SJSA1 (cell line): ENCODE results near the gene LRRC25. TPM values are rescaled to one million over a fixed set of nuclear protein-coding genes. Genes with fewer than 3 reads are reported as not detected.
A peak's percentile ranks its signal among the peaks of the same experiment; 100 is the strongest.
"Not testable (repeated sequence)": the region's sequence is repeated elsewhere in the genome, so short reads cannot be mapped to it uniquely, and the experiment has no call there.

Experiments used
- DNase-seq, 2 experiments: peaks; one replicate each; pipeline ENCODE4 v3.0.0-alpha.2; 2015 to 2020; ENCODE audit warnings: low spot score in 2 of 2, low read depth in 1 of 2
- H3K27ac ChIP-seq: fragments of 250-450 bp; sonication (Bioruptor Pico); 2 replicates; pipeline ENCODE4 v1.5.1; 2020; ENCODE audit warnings: mild to moderate bottlenecking, moderate library complexity
- H3K27me3 ChIP-seq: fragments of 250-450 bp; sonication (Bioruptor Pico); replicated peaks from 2 replicates; pipeline ENCODE4 v1.5.1; 2020; ENCODE audit warnings: mild to moderate bottlenecking, moderate library complexity
- H3K36me3 ChIP-seq: fragments of 250-450 bp; sonication (Bioruptor Pico); 2 replicates; pipeline ENCODE4 v1.5.1; 2020; ENCODE audit warnings: mild to moderate bottlenecking
- H3K4me1 ChIP-seq: fragments of 250-450 bp; sonication (Bioruptor Pico); replicated peaks from 2 replicates; pipeline ENCODE4 v1.6.1; 2021; ENCODE audit warnings: mild to moderate bottlenecking
- H3K4me3 ChIP-seq: fragments of 250-450 bp; sonication (Bioruptor Pico); 2 replicates; pipeline ENCODE4 v1.5.1; 2020; ENCODE audit warnings: mild to moderate bottlenecking
- H3K9me3 ChIP-seq: fragments of 250-450 bp; sonication (Bioruptor Pico); replicated peaks from 2 replicates; pipeline ENCODE4 v1.5.1; 2020; ENCODE audit warnings: mild to moderate bottlenecking
- total RNA-seq: library from RNA; depleted of rRNA; stranded (reverse); fragments of >200 nt; shearing (Covaris generic); gene quantifications from 2 replicates; pipeline ENCODE4 v1.2.3, GENCODE V29; 2014

LRRC25 gene
- total RNA-seq, 1 experiment from 2014 or later, result not detected

- Histone ChIP-seq H3K4me1 (peaks cover 25% of the 10 kb centered on the region), H3K9me3 (0 out of 2 replicates have a peak, but pooled peaks cover 5% of the 10 kb centered on the region), H3K4me3 (no peak overlapping the region), H3K36me3 (peaks cover 7% of the 10 kb centered on the region), H3K27ac (no peak overlapping the region), H3K27me3 (no peaks in the 10 kb centered on the region)
- DNase-seq, result no peak
Observed at GRCh38 chr19:18390065-18390907, 7.1 kb downstream of the LRRC25 start.

- Histone ChIP-seq H3K9me3 (0 out of 2 replicates have a peak, but pooled peaks cover 5% of the 10 kb centered on the region), H3K4me3 (no peak overlapping the region), H3K4me1 (peaks cover 26% of the 10 kb centered on the region), H3K27me3 (no peaks in the 10 kb centered on the region), H3K36me3 (peaks cover 7% of the 10 kb centered on the region), H3K27ac (no peak overlapping the region)
- DNase-seq, result no peak
Observed at GRCh38 chr19:18389726-18390064, 7.7 kb downstream of the LRRC25 start.

GRCh38 chr19:18388960-18389725 lies 8.3 kb downstream of the LRRC25 start:
- H3K9me3 ChIP-seq, result 0 out of 2 replicates have a peak, but pooled peaks cover 5% of the 10 kb centered on the region
- no peak for DNase-seq
- H3K36me3 ChIP-seq, result peaks cover 7% of the 10 kb centered on the region
- H3K27me3 ChIP-seq, result no peaks in the 10 kb centered on the region
- no peak overlapping the region for H3K4me3 ChIP-seq
- no peak overlapping the region for H3K27ac ChIP-seq
- H3K4me1 ChIP-seq, result peaks cover 26% of the 10 kb centered on the region

GRCh38 chr19:18388100-18388959 lies 9.1 kb downstream of the LRRC25 start:
- Histone ChIP-seq H3K4me1 (peaks cover 26% of the 10 kb centered on the region), H3K4me3 (no peak overlapping the region), H3K36me3 (peaks cover 7% of the 10 kb centered on the region), H3K27ac (no peak overlapping the region), H3K9me3 (0 out of 2 replicates have a peak, but pooled peaks cover 5% of the 10 kb centered on the region), H3K27me3 (no peaks in the 10 kb centered on the region)
- DNase-seq, result no peak

- H3K9me3 ChIP-seq, result 0 out of 2 replicates have a peak, but pooled peaks cover 5% of the 10 kb centered on the region
- peaks cover 7% of the 10 kb centered on the region for H3K36me3 ChIP-seq
- peak overlapping the region; percentile 32 for H3K4me3 ChIP-seq
- peaks cover 26% of the 10 kb centered on the region for H3K4me1 ChIP-seq
- no peak overlapping the region for H3K27ac ChIP-seq
- no peaks in the 10 kb centered on the region for H3K27me3 ChIP-seq
- no peak for DNase-seq
Observed at GRCh38 chr19:18386543-18387271, 10.7 kb downstream of the LRRC25 start.

- Histone ChIP-seq H3K36me3 (peaks cover 7% of the 10 kb centered on the region), H3K4me1 (peaks cover 26% of the 10 kb centered on the region), H3K9me3 (0 out of 2 replicates have a peak, but pooled peaks cover 5% of the 10 kb centered on the region), H3K4me3 (peak within 1 kb of the TSS; percentile 32), H3K27ac (no peak within 1 kb of the TSS), H3K27me3 (no peaks in the 10 kb centered on the region)
- DNase-seq, result peak in 1 of 2 experiments; percentile 69
Observed at GRCh38 chr19:18385675-18386542, 11.5 kb downstream of the LRRC25 start, which contains the start of gene GDF15. GDF15 (plus strand) TSS chr19:18386158; CDS start chr19:18386190, 32 bp downstream.

- H3K4me3 ChIP-seq, result no peak overlapping the region
- 0 out of 2 replicates have a peak, but pooled peaks cover 5% of the 10 kb centered on the region for H3K9me3 ChIP-seq
- H3K4me1 ChIP-seq, result peaks cover 26% of the 10 kb centered on the region
- H3K27me3 ChIP-seq, result no peaks in the 10 kb centered on the region
- no peak for DNase-seq
- peaks cover 7% of the 10 kb centered on the region for H3K36me3 ChIP-seq
- no peak overlapping the region for H3K27ac ChIP-seq
Observed at GRCh38 chr19:18385359-18385674, 12.1 kb downstream of the LRRC25 start.

GRCh38 chr19:18384775-18385174 lies 12.6 kb downstream of the LRRC25 start:
- Histone ChIP-seq H3K27me3 (no peaks in the 10 kb centered on the region), H3K27ac (no peak overlapping the region)
- no peak for DNase-seq

GRCh38 chr19:18383622-18384021 lies 13.8 kb downstream of the LRRC25 start:
- not testable (repeated sequence) for H3K36me3 ChIP-seq, H3K4me3 ChIP-seq, DNase-seq, H3K27ac ChIP-seq, H3K27me3 ChIP-seq, H3K9me3 ChIP-seq
- H3K4me1 ChIP-seq, result peaks cover 29% of the 10 kb centered on the region

More at GRCh38 chr19:18384775-18385174, 12.6 kb downstream of the LRRC25 start:
- H3K4me1 ChIP-seq, result peaks cover 26% of the 10 kb centered on the region
- H3K9me3 ChIP-seq, result 0 out of 2 replicates have a peak, but pooled peaks cover 5% of the 10 kb centered on the region
- no peak overlapping the region for H3K4me3 ChIP-seq
- H3K36me3 ChIP-seq, result peaks cover 7% of the 10 kb centered on the region

- no peaks in the 10 kb centered on the region for H3K36me3 ChIP-seq
- no peak overlapping the region for H3K4me3 ChIP-seq
- no peaks in the 10 kb centered on the region for H3K9me3 ChIP-seq
- peaks cover 15% of the 10 kb centered on the region for H3K4me1 ChIP-seq
- DNase-seq, result no peak
- H3K27ac ChIP-seq, result no peak overlapping the region
- H3K27me3 ChIP-seq, result no peaks in the 10 kb centered on the region
Observed at GRCh38 chr19:18380843-18381242, 16.6 kb downstream of the LRRC25 start.

GRCh38 chr19:18379803-18380747 lies 17.3 kb downstream of the LRRC25 start:
- Histone ChIP-seq H3K27ac (no peak overlapping the region), H3K9me3 (no peaks in the 10 kb centered on the region), H3K4me1 (peaks cover 10% of the 10 kb centered on the region), H3K27me3 (no peaks in the 10 kb centered on the region), H3K4me3 (no peak overlapping the region), H3K36me3 (no peaks in the 10 kb centered on the region)
- no peak for DNase-seq
